Measurements from ENCODE around the gene CDH13. TPM values are rescaled to one million over a fixed set of nuclear protein-coding genes. Genes with fewer than 3 reads are reported as not detected.

Gene CDH13
- total and polyA plus RNA-seq, 9 of the 15 experiments (the other 6 are each of a cell fraction or from before 2014, with no cell fraction given), result 0.03 TPM; not detected in 8

- in situ Hi-C loops (cut with MboI) (no loop called here), intact Hi-C loops (cut with micrococcal nuclease) (no loop called here)
- Histone ChIP-seq H3K36me3 (ENCODE audit: control insufficient read depth, insufficient read depth, low read length) (no peaks in the 10 kb centered on the region), H3K79me2 (ENCODE audit: control insufficient read depth, insufficient read depth, low read length) (no peaks in the 10 kb centered on the region), H3K4me2 (ENCODE audit: insufficient read depth, low read length) (no peak overlapping the region), H2AFZ (ENCODE audit: low read depth, low read length) (no peak overlapping the region), H3K4me1 (replicated peaks in 1 of 2; ENCODE audit: control insufficient read depth in 2 of 2, insufficient read depth in 2 of 2, low read length in 2 of 2) (no peaks in the 10 kb centered on the region), H3K27me3 (ENCODE audit: control insufficient read depth in 2 of 2, insufficient read depth in 2 of 2, low read length in 2 of 2) (no peaks in the 10 kb centered on the region), H3K27ac (ENCODE audit: extremely low read depth, low read depth, low read length) (no peak overlapping the region), H3K9me1 (ENCODE audit: control insufficient read depth, insufficient read depth, low read length) (no peaks in the 10 kb centered on the region), H3K9me3 (replicated peaks; ENCODE audit: control insufficient read depth, insufficient read depth, low read depth, low read length) (peaks cover 3% of the 10 kb centered on the region), H4K20me1 (replicated peaks; ENCODE audit: control insufficient read depth, insufficient read depth, low read length) (no peaks in the 10 kb centered on the region), H3K9ac (ENCODE audit: insufficient read depth in 1 of 2, low read depth in 2 of 2, low read length in 2 of 2) (no peak overlapping the region), H3K4me3 (no peak overlapping the region)
- ATAC-seq, result no peak
- WGBS (ENCODE audit: insufficient coverage, low coverage, missing lambda C conversion rate), result 0% methylated on average over 2 of the region's 2 CpGs
- DNase-seq (ENCODE audit: extremely low read depth in 1 of 4, low spot score in 3 of 4), result no peak
- no peak for FAIRE-seq
- ChIA-PET CTCF (ENCODE audit: low intra/inter-chr PET ratio) (no interaction called here), POLR2A (no interaction called here)
- no TSS peak for BruUV-seq (replicated peaks)
- TF ChIP-seq TCF7L2 (IDR thresholded peaks at IDR 0.05; ENCODE audit: low read depth, low read length) (no peak), GTF2E2 (tag; IDR thresholded peaks at IDR 0.05) (no peak), CLOCK (CRISPR knock-in tag; IDR thresholded peaks at IDR 0.05; ENCODE audit: borderline replicate concordance) (no peak), FOXJ2 (tag; IDR thresholded peaks at IDR 0.05) (no peak), GATAD2B (IDR thresholded peaks at IDR 0.05; ENCODE audit: borderline replicate concordance) (no peak), PTBP1 (IDR thresholded peaks at IDR 0.05; ENCODE audit: low read depth, low read length) (no peak)
Observed at GRCh38 chr16:83051451-83051850, 424.7 kb downstream of the CDH13 start.

Measured in K562 (cell line).